Erythroblast (primary cell): ENCODE results near the gene ZXDC.

Source experiments
- GATA1 ChIP-seq: IDR thresholded peaks from 2 replicates; pipeline ENCODE4 v1.6.1; 2011; ENCODE audit warnings: low read depth, mild to moderate bottlenecking, control low read depth, low read length, moderate library complexity
- POLR2A ChIP-seq: IDR thresholded peaks from 2 replicates; pipeline ENCODE4 v1.6.1; 2011; ENCODE audit warnings: mild to moderate bottlenecking, low read length

- TF ChIP-seq POLR2A, result no peak
- TF ChIP-seq GATA1, result no peak
Observed at GRCh38 chr3:126503701-126504100, 28.0 kb upstream of the ZXDC start.
